AG04450 (cell line): ENCODE measurements around the gene MEPE. TPM values are rescaled to one million over a fixed set of nuclear protein-coding genes. Genes with fewer than 3 reads are reported as not detected.
"Not testable (repeated sequence)": the region's sequence is repeated elsewhere in the genome, so short reads cannot be mapped to it uniquely, and the experiment has no call there.

ENCODE experiments used
- CTCF ChIA-PET: fragments of 300-600, 350-600 bp; formaldehyde crosslinking; extraction: SDS; loops from one replicate; lab custom pipeline; 2022; ENCODE audit warnings: antibody characterized with exemption, inconsistent platforms; lab: Charles Lee
- POLR2A ChIA-PET: fragments of 350-600 bp; formaldehyde crosslinking; extraction: SDS; loops from one replicate; lab custom pipeline; 2021; ENCODE audit warnings: antibody characterized with exemption, inconsistent platforms; lab: Yijun Ruan, JAX
- DNase-seq: peaks from one replicate; pipeline ENCODE4 v3.0.0-alpha.2; 2011; ENCODE audit warnings: low read depth, low spot score
- H3K27ac ChIP-seq: one replicate; pipeline ENCODE4 v1.5.1; 2012; ENCODE audit warnings: low read depth, low read length, control low read depth
- H3K27me3 ChIP-seq: one replicate; pipeline ENCODE4 v1.6.0; 2012; ENCODE audit warnings: low read length; ENCODE audit not compliant: control insufficient read depth, insufficient read depth
- H3K4me3 ChIP-seq: 2 replicates; pipeline ENCODE4 v1.5.1; 2011; ENCODE audit warnings: mild to moderate bottlenecking, low read depth, low read length, control low read depth
- H3K9me3 ChIP-seq: 2 replicates; pipeline ENCODE4 v1.5.1; 2012; ENCODE audit warnings: low read length; ENCODE audit not compliant: control insufficient read depth, insufficient read depth
- CTCF ChIP-seq: IDR thresholded peaks from 2 replicates; pipeline ENCODE4 v1.5.1; 2011; ENCODE audit warnings: low read depth, low read length, control low read depth, inconsistent platforms
- polyA plus RNA-seq: library from polyadenylated mRNA; depleted of rRNA; stranded (reverse); fragments of >200 nt; gene quantifications from 2 replicates; pipeline ENCODE4 v1.2.3, GENCODE V29; 2011

Gene MEPE
- polyA plus RNA-seq, 1 experiment: not detected

GRCh38 chr4:87881115-87881514, 48.3 kb downstream of the MEPE start:
- ChIA-PET CTCF (interaction anchor here (1.0 kb wide), 1 partner anchor 33 kb away, joined by 3 read pairs; no protein-coding TSS in a partner anchor), POLR2A (no interaction called here)
- TF ChIP-seq CTCF: no peak
- Histone ChIP-seq H3K27me3 (no peaks in the 10 kb centered on the region), H3K27ac (no peak overlapping the region), H3K4me3 (no peak overlapping the region), H3K9me3 (no peaks in the 10 kb centered on the region)
- no peak for DNase-seq

GRCh38 chr4:87882321-87882720, 49.6 kb downstream of the MEPE start:
- H3K27ac ChIP-seq: no peak overlapping the region
- no peak overlapping the region for H3K4me3 ChIP-seq
- no peak for TF ChIP-seq CTCF
- CTCF ChIA-PET: no interaction called here
- H3K27me3 ChIP-seq: no peaks in the 10 kb centered on the region
- H3K9me3 ChIP-seq: no peaks in the 10 kb centered on the region
- DNase-seq: no peak
- POLR2A ChIA-PET: no interaction called here

- Histone ChIP-seq H3K9me3 (no peaks in the 10 kb centered on the region), H3K4me3 (no peak overlapping the region), H3K27me3 (no peaks in the 10 kb centered on the region), H3K27ac (no peak overlapping the region)
- no peak for DNase-seq
- ChIA-PET POLR2A (no interaction called here), CTCF (no interaction called here)
- TF ChIP-seq CTCF: no peak
These were observed 50.1 kb downstream of the MEPE start for GRCh38 chr4:87882861-87883260.

GRCh38 chr4:87884976-87885549, 52.3 kb downstream of the MEPE start:
- Histone ChIP-seq H3K27me3 (no peaks in the 10 kb centered on the region), H3K9me3 (no peaks in the 10 kb centered on the region), H3K4me3 (no peak overlapping the region), H3K27ac (no peak overlapping the region)
- POLR2A ChIA-PET: no interaction called here
- no peak for DNase-seq
- CTCF ChIA-PET: no interaction called here
- TF ChIP-seq CTCF: no peak

GRCh38 chr4:87886083-87886482, 53.3 kb downstream of the MEPE start:
- Histone ChIP-seq H3K27me3 (no peaks in the 10 kb centered on the region), H3K27ac (no peak overlapping the region), H3K9me3 (no peaks in the 10 kb centered on the region), H3K4me3 (no peak overlapping the region)
- no peak for DNase-seq
- TF ChIP-seq CTCF: no peak
- ChIA-PET CTCF (no interaction called here), POLR2A (no interaction called here)

- DNase-seq, H3K9me3 ChIP-seq, H3K27me3 ChIP-seq, H3K27ac ChIP-seq, H3K4me3 ChIP-seq, CTCF ChIA-PET: not testable (repeated sequence)
- POLR2A ChIA-PET: interaction anchor here (0.6 kb wide), 1 partner anchor 622 kb away, joined by 5 read pairs; no protein-coding TSS in a partner anchor
These were observed 58.0 kb downstream of the MEPE start for GRCh38 chr4:87890753-87891152.
